ENCODE results near the gene CLEC5A. TPM values are rescaled to one million over a fixed set of nuclear protein-coding genes. Genes with fewer than 3 reads are reported as not detected.

Gene CLEC5A
- total RNA-seq, 1 experiment from 2014 or later, result not detected

DNA sequence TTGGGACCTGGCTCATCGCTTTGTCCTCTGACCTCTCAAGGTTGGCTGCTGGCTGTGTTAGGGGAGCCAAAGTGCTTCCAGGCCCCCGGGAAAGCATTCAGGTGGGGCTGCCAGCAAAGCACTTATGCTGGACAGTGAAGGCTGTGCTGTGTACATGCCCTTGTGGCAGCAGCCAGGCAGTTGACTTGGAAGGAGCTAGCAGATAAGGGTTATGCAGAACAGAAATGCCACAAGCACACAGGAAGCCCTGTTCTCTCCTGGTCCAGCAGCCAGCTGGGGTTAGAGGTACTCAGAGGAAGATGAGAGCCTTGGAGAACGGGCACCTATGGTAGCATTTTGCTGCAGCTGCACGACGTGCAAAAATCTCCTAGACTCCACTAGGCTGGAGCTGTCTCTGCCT is 65.8 kb downstream of the CLEC5A start:
- CTCF ChIA-PET, result no interaction called here
- TF ChIP-seq, protein P1, sequence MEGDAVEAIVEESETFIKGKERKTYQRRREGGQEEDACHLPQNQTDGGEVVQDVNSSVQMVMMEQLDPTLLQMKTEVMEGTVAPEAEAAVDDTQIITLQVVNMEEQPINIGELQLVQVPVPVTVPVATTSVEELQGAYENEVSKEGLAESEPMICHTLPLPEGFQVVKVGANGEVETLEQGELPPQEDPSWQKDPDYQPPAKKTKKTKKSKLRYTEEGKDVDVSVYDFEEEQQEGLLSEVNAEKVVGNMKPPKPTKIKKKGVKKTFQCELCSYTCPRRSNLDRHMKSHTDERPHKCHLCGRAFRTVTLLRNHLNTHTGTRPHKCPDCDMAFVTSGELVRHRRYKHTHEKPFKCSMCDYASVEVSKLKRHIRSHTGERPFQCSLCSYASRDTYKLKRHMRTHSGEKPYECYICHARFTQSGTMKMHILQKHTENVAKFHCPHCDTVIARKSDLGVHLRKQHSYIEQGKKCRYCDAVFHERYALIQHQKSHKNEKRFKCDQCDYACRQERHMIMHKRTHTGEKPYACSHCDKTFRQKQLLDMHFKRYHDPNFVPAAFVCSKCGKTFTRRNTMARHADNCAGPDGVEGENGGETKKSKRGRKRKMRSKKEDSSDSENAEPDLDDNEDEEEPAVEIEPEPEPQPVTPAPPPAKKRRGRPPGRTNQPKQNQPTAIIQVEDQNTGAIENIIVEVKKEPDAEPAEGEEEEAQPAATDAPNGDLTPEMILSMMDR (IDR thresholded peaks at IDR 0.05; ENCODE audit: unreplicated experiment), result no peak
- intact Hi-C loops (cut with micrococcal nuclease; ENCODE audit: unreplicated experiment), result no loop called here
- H3K4me1 Mint-ChIP-seq (ENCODE audit: low read depth, unreplicated experiment), result no peaks in the 10 kb centered on the region
- BruUV-seq (replicated peaks), result no TSS peak
- H3K4me3 Mint-ChIP-seq (ENCODE audit: low read depth, unreplicated experiment), result no peak overlapping the region
- DNase-seq, result no peak
- H3K9me3 Mint-ChIP-seq (ENCODE audit: low read depth, unreplicated experiment), result no peaks in the 10 kb centered on the region
- no peak overlapping the region for H3K27ac Mint-ChIP-seq (ENCODE audit: unreplicated experiment)
- peaks cover 11% of the 10 kb centered on the region for H3K27me3 Mint-ChIP-seq (ENCODE audit: unreplicated experiment)
- no peaks in the 10 kb centered on the region for H3K36me3 Mint-ChIP-seq (ENCODE audit: insufficient read depth, unreplicated experiment)

DNA sequence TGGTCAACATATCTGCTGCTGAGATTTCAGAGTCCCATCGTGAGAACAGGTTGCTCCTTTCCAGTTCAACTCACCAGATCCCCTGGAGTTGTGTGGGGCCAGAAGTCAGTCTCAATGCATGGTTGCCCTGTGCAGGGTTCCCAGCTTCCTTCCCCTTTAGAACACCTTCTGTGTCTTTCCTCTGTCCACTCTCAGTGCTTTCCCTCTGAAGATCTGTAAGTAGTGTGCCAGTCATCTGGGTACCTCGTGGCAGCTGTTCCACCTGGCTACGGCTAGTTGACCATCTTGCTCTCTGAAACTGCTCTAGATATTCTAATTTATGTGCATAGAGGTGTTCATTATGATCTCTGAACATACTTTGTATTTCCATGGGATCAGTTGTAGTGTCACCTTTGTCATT is 69.4 kb downstream of the CLEC5A start:
- TF ChIP-seq, protein P1 (IDR thresholded peaks at IDR 0.05; ENCODE audit: unreplicated experiment), result no peak
- Mint-ChIP-seq H3K36me3 (ENCODE audit: insufficient read depth, unreplicated experiment) (no peaks in the 10 kb centered on the region), H3K4me1 (ENCODE audit: low read depth, unreplicated experiment) (peaks cover 13% of the 10 kb centered on the region), H3K9me3 (ENCODE audit: low read depth, unreplicated experiment) (no peaks in the 10 kb centered on the region), H3K4me3 (ENCODE audit: low read depth, unreplicated experiment) (no peak overlapping the region), H3K27ac (ENCODE audit: unreplicated experiment) (no peak overlapping the region), H3K27me3 (ENCODE audit: unreplicated experiment) (no peaks in the 10 kb centered on the region)
- intact Hi-C loops (cut with micrococcal nuclease; ENCODE audit: unreplicated experiment), result no loop called here
- DNase-seq, result no peak
- CTCF ChIA-PET, result no interaction called here
- no TSS peak for BruUV-seq (replicated peaks)

Other genes with a start within 250 kb of the CLEC5A start
- 24.5 and 26.5 TPM in 2 replicates for gene DENND11, start 244.8 kb downstream of the CLEC5A start, total RNA-seq (2022)
- not detected in 2 replicates for gene WEE2, start 238.6 kb downstream of the CLEC5A start, total RNA-seq (2022)
- 162 and 164 TPM in 2 replicates for gene SSBP1, start 208.6 kb downstream of the CLEC5A start, total RNA-seq (2022)
- gene TAS2R3, start 182.9 kb downstream of the CLEC5A start, total RNA-seq (2022), result 2.8 and 3.8 TPM in 2 replicates
- 2.4 and 3.0 TPM in 2 replicates for gene TAS2R4, start 170.3 kb downstream of the CLEC5A start, total RNA-seq (2022)
- 3.0 and 3.6 TPM in 2 replicates for gene TAS2R5, start 156.8 kb downstream of the CLEC5A start, total RNA-seq (2022)
- not detected in 2 replicates for gene PRSS37, start 105.5 kb downstream of the CLEC5A start, total RNA-seq (2022)
- gene OR9A4, start 30.6 kb downstream of the CLEC5A start, total RNA-seq (2022), result not detected in 2 replicates
- gene TAS2R38, start 26.8 kb upstream of the CLEC5A start, total RNA-seq (2022), result 0.34 TPM in 1 of 2 replicates, not detected in the other
- gene MGAM, start 48.9 kb upstream of the CLEC5A start, total RNA-seq (2022), result 0.09 and 0.44 TPM in 2 replicates
- 69.5 and 124 TPM in 2 replicates for gene MGAM2, start 164.7 kb upstream of the CLEC5A start, total RNA-seq (2022)